ENCODE results near the gene TTYH2.

DNA sequence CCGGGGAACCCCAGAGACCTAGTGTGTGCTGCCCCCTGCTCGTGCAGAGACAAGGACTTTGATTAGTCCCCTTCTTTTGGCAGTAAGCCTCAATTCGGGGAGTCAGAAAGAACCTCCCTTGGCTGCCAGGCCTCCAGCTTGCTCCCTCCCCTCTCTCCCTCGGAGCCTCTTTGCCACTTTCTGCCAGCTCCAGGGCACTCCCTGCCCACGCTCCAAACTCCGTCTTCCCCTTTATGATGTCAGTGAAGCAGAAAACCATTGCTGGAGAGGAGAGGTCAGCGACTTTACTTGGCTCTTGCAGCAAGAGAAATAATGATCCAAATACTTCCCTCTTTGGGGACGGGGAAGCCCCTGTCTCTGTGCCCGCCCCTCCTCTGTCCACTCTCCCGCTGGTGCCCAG, 28.1 kb downstream of the TTYH2 start:
- TF ChIP-seq, protein P1, sequence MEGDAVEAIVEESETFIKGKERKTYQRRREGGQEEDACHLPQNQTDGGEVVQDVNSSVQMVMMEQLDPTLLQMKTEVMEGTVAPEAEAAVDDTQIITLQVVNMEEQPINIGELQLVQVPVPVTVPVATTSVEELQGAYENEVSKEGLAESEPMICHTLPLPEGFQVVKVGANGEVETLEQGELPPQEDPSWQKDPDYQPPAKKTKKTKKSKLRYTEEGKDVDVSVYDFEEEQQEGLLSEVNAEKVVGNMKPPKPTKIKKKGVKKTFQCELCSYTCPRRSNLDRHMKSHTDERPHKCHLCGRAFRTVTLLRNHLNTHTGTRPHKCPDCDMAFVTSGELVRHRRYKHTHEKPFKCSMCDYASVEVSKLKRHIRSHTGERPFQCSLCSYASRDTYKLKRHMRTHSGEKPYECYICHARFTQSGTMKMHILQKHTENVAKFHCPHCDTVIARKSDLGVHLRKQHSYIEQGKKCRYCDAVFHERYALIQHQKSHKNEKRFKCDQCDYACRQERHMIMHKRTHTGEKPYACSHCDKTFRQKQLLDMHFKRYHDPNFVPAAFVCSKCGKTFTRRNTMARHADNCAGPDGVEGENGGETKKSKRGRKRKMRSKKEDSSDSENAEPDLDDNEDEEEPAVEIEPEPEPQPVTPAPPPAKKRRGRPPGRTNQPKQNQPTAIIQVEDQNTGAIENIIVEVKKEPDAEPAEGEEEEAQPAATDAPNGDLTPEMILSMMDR (IDR thresholded peaks at IDR 0.05): no peak
- no peak for TF ChIP-seq POLR2A (IDR thresholded peaks at IDR 0.05)

All from uterus (tissue), 2 donors.